ENCODE data around the gene NUP214.

DNA sequence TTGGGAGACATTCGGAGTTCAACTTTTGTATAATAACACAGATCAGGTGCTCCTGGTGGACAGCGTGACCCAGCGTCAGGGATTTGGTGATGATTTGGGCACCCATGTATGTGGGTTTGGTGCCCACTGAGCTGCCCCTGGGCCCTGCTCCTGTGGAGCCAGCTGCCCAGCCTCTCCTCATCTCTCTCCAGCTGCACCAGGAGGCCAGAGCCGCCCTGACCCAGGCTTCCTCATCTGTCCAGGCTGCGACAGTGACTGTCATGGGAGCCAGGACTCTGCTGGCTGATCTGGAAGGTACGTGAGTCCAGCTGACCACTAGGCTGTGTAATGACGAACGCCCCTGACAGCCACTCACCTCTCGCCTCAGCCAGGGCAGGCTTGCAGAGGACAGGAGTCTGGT lies 43.5 kb upstream of the NUP214 start:
- TF ChIP-seq, protein P1, sequence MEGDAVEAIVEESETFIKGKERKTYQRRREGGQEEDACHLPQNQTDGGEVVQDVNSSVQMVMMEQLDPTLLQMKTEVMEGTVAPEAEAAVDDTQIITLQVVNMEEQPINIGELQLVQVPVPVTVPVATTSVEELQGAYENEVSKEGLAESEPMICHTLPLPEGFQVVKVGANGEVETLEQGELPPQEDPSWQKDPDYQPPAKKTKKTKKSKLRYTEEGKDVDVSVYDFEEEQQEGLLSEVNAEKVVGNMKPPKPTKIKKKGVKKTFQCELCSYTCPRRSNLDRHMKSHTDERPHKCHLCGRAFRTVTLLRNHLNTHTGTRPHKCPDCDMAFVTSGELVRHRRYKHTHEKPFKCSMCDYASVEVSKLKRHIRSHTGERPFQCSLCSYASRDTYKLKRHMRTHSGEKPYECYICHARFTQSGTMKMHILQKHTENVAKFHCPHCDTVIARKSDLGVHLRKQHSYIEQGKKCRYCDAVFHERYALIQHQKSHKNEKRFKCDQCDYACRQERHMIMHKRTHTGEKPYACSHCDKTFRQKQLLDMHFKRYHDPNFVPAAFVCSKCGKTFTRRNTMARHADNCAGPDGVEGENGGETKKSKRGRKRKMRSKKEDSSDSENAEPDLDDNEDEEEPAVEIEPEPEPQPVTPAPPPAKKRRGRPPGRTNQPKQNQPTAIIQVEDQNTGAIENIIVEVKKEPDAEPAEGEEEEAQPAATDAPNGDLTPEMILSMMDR (conservative IDR thresholded peaks at IDR 0.05; ENCODE audit: low read length): no peak
- no peak for TF ChIP-seq EZH2phosphoT487 (IDR thresholded peaks at IDR 0.05; ENCODE audit: borderline replicate concordance, low read depth, low read length)

Data from OCI-LY7 (cell line).